ENCODE results near the gene CLEC1B.

CLEC1B gene

DNA sequence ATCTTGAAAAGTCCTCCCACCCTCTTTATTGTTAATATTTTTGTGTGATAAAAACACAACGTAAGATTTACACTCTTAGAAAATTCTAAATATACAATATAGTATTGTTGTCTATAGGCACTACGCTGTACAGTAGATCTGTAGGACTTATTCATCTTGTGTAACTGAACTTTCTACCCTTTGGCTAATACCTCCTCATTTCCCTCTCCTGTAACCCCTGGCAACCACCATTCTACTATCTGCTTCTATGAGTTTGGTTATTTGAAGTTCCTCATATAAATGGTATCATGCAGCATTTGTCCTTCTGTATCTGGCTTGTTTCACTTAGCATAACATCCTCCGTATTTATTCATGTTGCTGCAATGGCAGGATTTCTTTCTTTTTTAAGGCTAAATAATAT, 26.3 kb upstream of the CLEC1B start:
- no peak overlapping the region for H3K4me2 ChIP-seq (ENCODE audit: low read depth, low read length, poor library complexity, severe bottlenecking)
- H2AFZ ChIP-seq (ENCODE audit: low read length): no peak overlapping the region
- H3K36me3 ChIP-seq (ENCODE audit: insufficient read depth, low read length): no peaks in the 10 kb centered on the region
- no peaks in the 10 kb centered on the region for H4K20me1 ChIP-seq (ENCODE audit: insufficient read depth, low read length, poor library complexity, severe bottlenecking)
- no peaks in the 10 kb centered on the region for H3K9me2 ChIP-seq (replicated peaks; ENCODE audit: low read depth, low read length)
- no peak overlapping the region for H3K4me3 ChIP-seq (ENCODE audit: low read length, poor library complexity, severe bottlenecking)
- H3K9ac ChIP-seq (ENCODE audit: low read depth, low read length, poor library complexity, severe bottlenecking): no peak overlapping the region
- H3K4me1 ChIP-seq (ENCODE audit: insufficient read depth, low read length, poor library complexity, severe bottlenecking): no peaks in the 10 kb centered on the region
- no peaks in the 10 kb centered on the region for H3F3A ChIP-seq (ENCODE audit: low read depth)
- H3K79me2 ChIP-seq (ENCODE audit: insufficient read depth, low read length): no peaks in the 10 kb centered on the region
- no peaks in the 10 kb centered on the region for H3K9me3 ChIP-seq (ENCODE audit: insufficient read depth, low read depth, low read length)
- H3K27me3 ChIP-seq (ENCODE audit: insufficient read depth, low read length, poor library complexity, severe bottlenecking): no peaks in the 10 kb centered on the region
- no peak for TF ChIP-seq EZH2phosphoT487 (IDR thresholded peaks at IDR 0.05; ENCODE audit: borderline replicate concordance)
- TF ChIP-seq, protein P1, sequence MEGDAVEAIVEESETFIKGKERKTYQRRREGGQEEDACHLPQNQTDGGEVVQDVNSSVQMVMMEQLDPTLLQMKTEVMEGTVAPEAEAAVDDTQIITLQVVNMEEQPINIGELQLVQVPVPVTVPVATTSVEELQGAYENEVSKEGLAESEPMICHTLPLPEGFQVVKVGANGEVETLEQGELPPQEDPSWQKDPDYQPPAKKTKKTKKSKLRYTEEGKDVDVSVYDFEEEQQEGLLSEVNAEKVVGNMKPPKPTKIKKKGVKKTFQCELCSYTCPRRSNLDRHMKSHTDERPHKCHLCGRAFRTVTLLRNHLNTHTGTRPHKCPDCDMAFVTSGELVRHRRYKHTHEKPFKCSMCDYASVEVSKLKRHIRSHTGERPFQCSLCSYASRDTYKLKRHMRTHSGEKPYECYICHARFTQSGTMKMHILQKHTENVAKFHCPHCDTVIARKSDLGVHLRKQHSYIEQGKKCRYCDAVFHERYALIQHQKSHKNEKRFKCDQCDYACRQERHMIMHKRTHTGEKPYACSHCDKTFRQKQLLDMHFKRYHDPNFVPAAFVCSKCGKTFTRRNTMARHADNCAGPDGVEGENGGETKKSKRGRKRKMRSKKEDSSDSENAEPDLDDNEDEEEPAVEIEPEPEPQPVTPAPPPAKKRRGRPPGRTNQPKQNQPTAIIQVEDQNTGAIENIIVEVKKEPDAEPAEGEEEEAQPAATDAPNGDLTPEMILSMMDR (conservative IDR thresholded peaks at IDR 0.05; ENCODE audit: low read length): no peak

DNA sequence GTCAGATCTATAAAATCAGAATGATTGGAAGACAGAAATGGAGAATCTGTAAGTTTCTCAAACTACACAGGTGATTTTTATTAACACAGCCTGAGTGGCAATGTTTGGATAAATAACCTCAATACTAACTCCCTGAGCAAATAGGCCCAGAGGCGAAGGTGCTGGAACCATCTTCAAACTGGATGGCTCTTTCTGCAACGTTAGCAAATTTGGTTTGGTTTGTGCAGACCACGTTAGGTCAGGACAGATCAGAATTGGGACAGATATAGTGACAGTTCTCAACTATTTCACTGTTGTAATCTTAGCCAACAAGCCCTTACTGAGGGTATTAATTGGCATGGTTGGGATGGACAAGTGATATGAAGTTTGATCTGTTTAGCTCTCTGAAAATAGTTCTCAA, 22.4 kb upstream of the CLEC1B start:
- Histone ChIP-seq H3K4me3 (ENCODE audit: low read length, poor library complexity, severe bottlenecking) (no peak overlapping the region), H3K36me3 (ENCODE audit: insufficient read depth, low read length) (no peaks in the 10 kb centered on the region), H3K27me3 (ENCODE audit: insufficient read depth, low read length, poor library complexity, severe bottlenecking) (no peaks in the 10 kb centered on the region), H3K4me1 (ENCODE audit: insufficient read depth, low read length, poor library complexity, severe bottlenecking) (peaks cover 21% of the 10 kb centered on the region), H4K20me1 (ENCODE audit: insufficient read depth, low read length, poor library complexity, severe bottlenecking) (no peaks in the 10 kb centered on the region), H2AFZ (ENCODE audit: low read length) (no peak overlapping the region), H3K9me2 (replicated peaks; ENCODE audit: low read depth, low read length) (no peaks in the 10 kb centered on the region), H3K4me2 (ENCODE audit: low read depth, low read length, poor library complexity, severe bottlenecking) (no peak overlapping the region), H3F3A (ENCODE audit: low read depth) (no peaks in the 10 kb centered on the region), H3K79me2 (ENCODE audit: insufficient read depth, low read length) (no peaks in the 10 kb centered on the region), H3K9me3 (ENCODE audit: insufficient read depth, low read depth, low read length) (no peaks in the 10 kb centered on the region), H3K9ac (ENCODE audit: low read depth, low read length, poor library complexity, severe bottlenecking) (no peak overlapping the region)
- no peak for TF ChIP-seq EZH2phosphoT487 (IDR thresholded peaks at IDR 0.05; ENCODE audit: borderline replicate concordance)
- TF ChIP-seq, protein P1 (conservative IDR thresholded peaks at IDR 0.05; ENCODE audit: low read length): no peak

DNA sequence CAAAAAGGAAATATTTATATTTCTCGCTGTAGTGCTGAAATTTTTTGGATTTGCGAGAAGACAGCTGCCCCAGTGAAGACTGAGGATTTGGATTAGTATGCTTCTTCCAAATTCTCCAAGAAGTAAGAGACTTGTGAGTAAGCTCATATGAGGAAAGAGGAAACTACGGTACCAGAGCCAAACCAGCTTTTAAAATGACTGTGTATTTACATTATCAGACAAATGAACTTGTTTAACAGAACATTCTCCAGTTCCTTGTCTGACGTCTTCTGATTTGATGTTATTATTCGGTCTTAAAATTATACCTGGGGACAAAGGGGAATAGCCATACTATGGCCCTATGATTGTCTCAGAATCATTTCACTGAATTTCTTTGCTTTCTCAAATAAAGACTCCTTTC, 19.5 kb upstream of the CLEC1B start:
- no peak overlapping the region for H2AFZ ChIP-seq (ENCODE audit: low read length)
- H3K9me3 ChIP-seq (ENCODE audit: insufficient read depth, low read depth, low read length): no peaks in the 10 kb centered on the region
- H3K27me3 ChIP-seq (ENCODE audit: insufficient read depth, low read length, poor library complexity, severe bottlenecking): no peaks in the 10 kb centered on the region
- H4K20me1 ChIP-seq (ENCODE audit: insufficient read depth, low read length, poor library complexity, severe bottlenecking): no peaks in the 10 kb centered on the region
- no peak overlapping the region for H3K4me2 ChIP-seq (ENCODE audit: low read depth, low read length, poor library complexity, severe bottlenecking)
- no peak for TF ChIP-seq EZH2phosphoT487 (IDR thresholded peaks at IDR 0.05; ENCODE audit: borderline replicate concordance)
- TF ChIP-seq, protein P1 (conservative IDR thresholded peaks at IDR 0.05; ENCODE audit: low read length): no peak
- no peaks in the 10 kb centered on the region for H3K36me3 ChIP-seq (ENCODE audit: insufficient read depth, low read length)
- no peak overlapping the region for H3K4me3 ChIP-seq (ENCODE audit: low read length, poor library complexity, severe bottlenecking)
- H3K79me2 ChIP-seq (ENCODE audit: insufficient read depth, low read length): no peaks in the 10 kb centered on the region
- H3F3A ChIP-seq (ENCODE audit: low read depth): no peaks in the 10 kb centered on the region
- H3K4me1 ChIP-seq (ENCODE audit: insufficient read depth, low read length, poor library complexity, severe bottlenecking): peaks cover 38% of the 10 kb centered on the region
- no peaks in the 10 kb centered on the region for H3K9me2 ChIP-seq (replicated peaks; ENCODE audit: low read depth, low read length)
- no peak overlapping the region for H3K9ac ChIP-seq (ENCODE audit: low read depth, low read length, poor library complexity, severe bottlenecking)
